ENCODE data around the gene ARHGAP22.

Gene ARHGAP22

GRCh38 chr10:48456808-48457761, 147.8 kb downstream of the ARHGAP22 start:
- DNase-seq (ENCODE audit: insufficient read length, low spot score) (no peak), FAIRE-seq (no peak)
- TF ChIP-seq POLR2A (IDR thresholded peaks at IDR 0.05; ENCODE audit: low read depth, low read length) = no peak

GRCh38 chr10:48456361-48456804, 148.5 kb downstream of the ARHGAP22 start:
- no peak for FAIRE-seq
- no peak for TF ChIP-seq POLR2A (IDR thresholded peaks at IDR 0.05; ENCODE audit: low read depth, low read length)
- no peak for DNase-seq (ENCODE audit: insufficient read length, low spot score)

GRCh38 chr10:48455392-48456151, 149.3 kb downstream of the ARHGAP22 start:
- DNase-seq (ENCODE audit: insufficient read length, low spot score) (no peak), FAIRE-seq (no peak)
- no peak for TF ChIP-seq POLR2A (IDR thresholded peaks at IDR 0.05; ENCODE audit: low read depth, low read length)

GRCh38 chr10:48455055-48455391, 149.8 kb downstream of the ARHGAP22 start:
- FAIRE-seq (no peak), DNase-seq (ENCODE audit: insufficient read length, low spot score) (no peak)
- TF ChIP-seq POLR2A (IDR thresholded peaks at IDR 0.05; ENCODE audit: low read depth, low read length) = no peak

DNA sequence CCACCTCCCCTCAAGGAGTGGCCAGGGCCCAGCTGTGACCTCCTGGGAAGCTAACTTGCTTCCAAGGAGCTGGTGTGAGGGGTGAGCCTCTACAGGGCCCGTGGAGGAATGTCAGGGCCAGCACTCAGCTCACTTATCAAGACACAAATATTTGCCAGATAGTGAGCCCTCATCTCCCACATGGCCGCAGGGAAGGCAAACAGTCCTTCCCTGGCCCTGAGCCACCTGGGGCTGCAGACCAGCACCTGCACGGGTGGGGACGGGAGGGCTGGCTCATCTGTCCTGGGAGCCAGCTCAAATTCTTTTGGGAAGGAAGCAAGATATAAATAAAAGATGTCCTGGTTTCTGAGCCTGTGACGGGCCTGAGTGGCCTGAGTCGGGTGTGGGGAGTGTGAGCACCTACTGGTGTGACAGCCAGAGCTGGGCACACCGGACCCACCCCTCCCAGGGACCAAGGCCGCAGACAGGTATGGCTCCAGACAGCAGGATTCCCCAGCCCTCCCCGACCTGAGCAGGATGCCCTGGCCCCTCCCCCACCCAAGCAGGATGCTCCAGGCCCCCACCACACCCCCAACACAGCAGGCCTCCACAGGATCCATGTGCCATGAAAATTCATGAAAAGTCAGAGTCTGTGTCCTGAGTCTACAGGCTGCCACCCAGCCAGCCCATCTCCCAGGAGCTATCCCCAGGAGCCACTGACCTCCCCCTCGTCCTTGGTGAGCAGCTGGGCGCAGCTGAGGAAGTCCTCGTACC, 150.4 kb downstream of the ARHGAP22 start:
- no peak for FAIRE-seq
- TF ChIP-seq POLR2A (IDR thresholded peaks at IDR 0.05; ENCODE audit: low read depth, low read length) = no peak
- no peak for DNase-seq (ENCODE audit: insufficient read length, low spot score)

GRCh38 chr10:48453451-48454301, 151.2 kb downstream of the ARHGAP22 start:
- FAIRE-seq (no peak), DNase-seq (ENCODE audit: insufficient read length, low spot score) (no peak)
- no peak for TF ChIP-seq POLR2A (IDR thresholded peaks at IDR 0.05; ENCODE audit: low read depth, low read length)

- no peak for TF ChIP-seq POLR2A (IDR thresholded peaks at IDR 0.05; ENCODE audit: low read depth, low read length)
- FAIRE-seq (no peak), DNase-seq (ENCODE audit: insufficient read length, low spot score) (no peak)
Measured at GRCh38 chr10:48452879-48453412, 151.9 kb downstream of the ARHGAP22 start.

DNA sequence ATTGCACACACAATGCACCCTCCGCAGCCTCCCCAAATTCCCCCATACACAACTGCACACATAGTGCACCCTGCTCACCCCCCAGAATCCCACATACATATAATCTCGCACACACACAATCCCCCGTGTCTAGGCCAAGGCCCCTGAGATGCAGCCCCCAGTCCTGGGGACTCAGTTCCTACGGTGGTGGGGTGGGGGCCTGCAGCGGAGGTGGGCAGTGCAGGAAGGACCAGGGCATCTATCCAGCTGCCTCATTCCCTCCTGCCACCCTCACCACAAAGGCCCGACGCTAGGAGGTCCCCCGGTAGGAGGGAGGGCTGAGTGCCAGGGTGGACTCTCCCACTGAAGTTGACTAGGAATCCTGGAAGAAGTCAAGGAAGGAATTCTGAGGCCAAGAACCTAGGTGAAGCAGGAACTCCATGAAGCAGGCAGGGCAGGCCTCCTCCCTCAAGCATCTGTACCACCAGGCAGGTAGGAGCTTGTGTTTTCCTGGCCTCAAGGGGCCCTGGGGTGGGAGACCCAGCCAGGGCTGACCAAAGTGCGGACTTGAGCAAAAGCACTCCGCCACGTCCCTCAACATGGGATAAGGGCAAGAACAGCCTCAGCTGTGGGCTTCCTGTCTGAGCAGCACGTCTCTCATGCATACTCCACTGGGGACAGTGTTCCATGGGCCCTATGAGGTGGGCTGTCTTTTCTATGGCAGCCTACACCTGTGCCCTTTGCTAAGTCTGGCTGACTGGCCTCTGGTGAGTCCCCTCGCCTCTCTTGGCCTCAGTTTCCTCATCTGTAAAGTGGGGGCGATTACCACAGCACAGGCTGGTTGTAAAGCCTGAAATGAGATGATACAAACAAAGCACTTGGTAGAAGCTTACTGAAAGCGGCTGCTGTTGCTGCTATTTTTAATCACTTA, 152.6 kb downstream of the ARHGAP22 start:
- DNase-seq (ENCODE audit: insufficient read length, low spot score) (no peak), FAIRE-seq (no peak)
- TF ChIP-seq POLR2A (IDR thresholded peaks at IDR 0.05; ENCODE audit: low read depth, low read length) = no peak

GRCh38 chr10:48450741-48451466, 154.0 kb downstream of the ARHGAP22 start:
- TF ChIP-seq POLR2A (IDR thresholded peaks at IDR 0.05; ENCODE audit: low read depth, low read length) = no peak
- FAIRE-seq = no peak
- DNase-seq (ENCODE audit: insufficient read length, low spot score) = peak; percentile 1

DNA sequence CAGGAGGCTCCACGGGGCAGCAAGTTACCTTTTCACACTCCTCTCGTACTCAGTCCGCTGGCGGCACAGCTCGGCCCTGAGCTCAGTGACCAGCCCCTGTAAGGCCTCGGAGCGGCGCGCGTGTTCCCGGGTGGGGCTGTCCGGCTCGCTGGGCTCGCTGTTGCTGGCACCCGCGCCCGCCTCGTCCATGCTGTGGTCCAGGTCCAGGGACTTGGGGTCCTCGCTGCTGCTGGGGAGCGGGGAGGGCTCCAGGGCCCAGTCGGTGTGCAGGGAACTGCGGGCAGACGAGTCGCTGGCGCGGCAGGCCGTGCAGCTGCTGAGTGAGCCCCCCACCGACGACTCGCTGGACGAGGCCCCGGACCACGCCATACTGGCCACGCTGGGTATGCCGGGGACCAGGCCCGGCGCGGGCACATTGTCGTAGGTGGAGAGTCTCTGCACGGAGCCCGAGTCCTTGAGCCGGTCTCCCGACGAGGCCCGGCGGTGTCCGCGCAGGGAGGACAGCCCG, 154.6 kb downstream of the ARHGAP22 start:
- DNase-seq (ENCODE audit: insufficient read length, low spot score) (no peak), FAIRE-seq (no peak)
- TF ChIP-seq POLR2A (IDR thresholded peaks at IDR 0.05; ENCODE audit: low read depth, low read length) = no peak
